GM21423 (cell line): ENCODE data around the gene CPXM1.

ENCODE experiments used
- ATAC-seq: cut with Tn5 transposase; IDR thresholded peaks from one replicate; pipeline ENCODE4 v1.9.1; 2021; ENCODE audit warnings: mild to moderate bottlenecking, moderate library complexity; ENCODE audit not compliant: unreplicated experiment

CPXM1 gene

DNA sequence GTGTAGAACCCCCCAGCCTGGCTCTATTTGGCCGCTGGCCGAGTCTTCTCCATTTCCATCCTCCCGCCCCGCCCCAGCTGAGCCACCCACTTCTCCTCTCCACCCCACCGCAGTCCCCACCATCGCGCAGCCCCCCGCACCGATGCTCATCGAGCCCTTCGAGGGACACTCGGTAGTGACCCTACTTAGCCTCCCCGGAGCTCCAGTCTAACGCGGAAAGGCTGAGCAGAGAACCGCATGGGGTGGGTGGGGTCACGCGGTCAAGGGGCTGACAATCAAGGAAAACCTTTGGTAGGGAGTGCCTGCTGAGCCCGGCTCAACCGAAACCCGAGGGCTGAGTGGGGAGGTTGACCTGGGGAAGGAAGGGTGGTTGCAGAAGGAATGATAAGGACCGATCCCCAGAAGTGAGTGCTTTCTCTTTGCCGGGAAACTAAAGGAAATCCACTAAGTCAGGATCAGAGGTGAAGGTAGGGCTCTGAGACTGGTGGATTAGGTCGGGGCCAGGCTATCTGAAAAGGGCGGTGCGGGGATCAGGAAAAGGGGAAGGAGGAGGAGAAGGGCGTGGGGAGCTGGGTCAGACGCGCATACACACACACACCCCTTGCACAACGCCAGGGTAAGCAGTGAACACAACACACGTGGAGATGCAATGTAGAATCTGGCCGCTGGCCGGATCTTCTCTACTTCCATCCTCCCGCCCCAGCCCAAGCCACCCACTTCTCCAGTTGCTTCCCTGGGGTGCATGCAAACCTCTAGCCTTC lies 49.8 kb downstream of the CPXM1 start:
- no peak for ATAC-seq

DNA sequence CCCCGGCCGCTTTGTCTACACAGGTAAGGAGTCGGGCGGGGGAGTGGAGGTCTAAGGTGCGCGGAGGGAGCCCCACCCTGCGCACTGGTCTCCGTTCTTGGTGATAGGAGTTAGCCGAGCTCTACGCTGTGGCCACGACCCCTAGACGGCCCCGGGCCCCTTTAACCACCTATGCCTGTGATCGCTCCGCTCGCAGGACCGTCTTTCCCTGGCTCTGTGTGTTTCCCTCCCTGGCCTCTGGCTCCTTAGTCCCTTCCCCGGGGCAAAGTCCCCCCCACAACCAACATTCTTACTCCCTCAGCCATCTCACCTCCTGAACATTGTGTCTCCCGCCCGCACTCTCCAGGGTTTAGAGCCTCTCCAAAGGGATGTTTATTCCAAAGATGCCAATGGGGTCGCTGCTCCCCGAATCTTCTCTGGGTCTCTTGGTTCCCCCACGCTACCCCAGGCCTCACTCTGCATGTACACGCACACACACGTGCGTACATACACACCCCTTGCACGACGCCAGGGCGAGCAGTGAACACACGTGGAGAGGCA lies 50.4 kb downstream of the CPXM1 start:
- no peak for ATAC-seq

DNA sequence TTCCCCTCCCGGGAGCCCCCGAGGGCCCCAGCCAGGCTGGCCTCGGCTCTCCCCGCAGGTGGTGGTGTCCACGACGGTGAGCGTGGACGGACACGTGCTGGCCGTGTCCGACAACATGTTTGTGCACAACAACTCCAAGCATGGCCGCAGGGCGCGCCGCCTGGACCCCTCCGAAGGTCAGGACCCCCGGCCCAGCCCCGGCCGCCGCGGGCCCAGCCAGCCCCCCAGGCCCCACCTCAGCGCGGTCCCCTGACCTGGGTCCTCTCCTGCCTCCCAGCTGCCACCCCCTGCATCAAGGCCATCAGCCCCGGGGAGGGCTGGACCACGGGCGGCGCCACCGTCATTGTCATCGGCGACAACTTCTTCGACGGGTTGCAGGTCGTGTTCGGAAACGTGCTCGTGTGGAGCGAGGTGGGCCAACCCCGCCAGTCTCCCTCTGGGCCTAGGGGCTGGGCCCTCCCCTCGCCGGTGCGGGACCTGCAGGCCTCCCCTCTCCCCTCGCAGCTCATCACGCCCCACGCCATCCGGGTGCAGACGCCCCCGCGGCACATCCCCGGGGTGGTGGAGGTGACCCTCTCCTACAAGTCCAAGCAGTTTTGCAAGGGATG lies 51.0 kb downstream of the CPXM1 start:
- ATAC-seq, result no peak

- no peak for ATAC-seq
Measured at GRCh38 chr20:2748551-2749342, 51.7 kb downstream of the CPXM1 start.

GRCh38 chr20:2747676-2748235 lies 52.7 kb downstream of the CPXM1 start:
- no peak for ATAC-seq

- no peak for ATAC-seq
Measured at GRCh38 chr20:2746636-2747265, 53.7 kb downstream of the CPXM1 start.

DNA sequence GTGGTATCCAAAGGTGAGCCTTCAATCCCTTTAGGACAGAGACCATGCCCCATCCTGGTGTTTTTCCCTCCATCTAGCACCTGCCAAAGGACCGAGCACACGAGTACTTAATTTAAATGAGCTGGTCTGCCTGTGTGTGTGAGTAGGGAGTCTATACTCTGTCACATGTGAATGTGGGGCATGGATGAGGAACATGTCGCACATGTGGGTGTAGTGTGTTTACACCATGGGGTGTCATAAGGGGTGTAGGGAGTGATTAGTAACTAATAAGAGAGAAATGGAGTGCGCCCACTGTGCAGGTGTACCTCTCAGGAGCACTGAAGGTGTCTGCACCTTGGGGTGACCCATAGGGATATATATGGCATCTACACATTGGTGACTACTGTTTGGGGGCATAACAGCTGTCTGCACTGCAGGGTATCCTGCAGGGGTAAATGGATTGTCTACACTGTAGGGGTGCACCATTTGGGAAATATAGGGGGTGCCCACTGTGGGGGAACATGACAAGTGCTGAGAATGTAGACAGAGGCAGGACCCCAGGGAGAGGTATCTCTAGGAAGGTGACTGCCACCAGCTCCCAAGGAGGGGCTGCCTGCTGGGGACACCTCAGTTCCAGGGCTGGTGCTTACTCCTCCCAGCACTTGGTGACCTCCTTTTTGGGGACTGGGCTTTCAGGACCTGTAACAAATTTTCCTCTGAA lies 54.3 kb downstream of the CPXM1 start:
- no peak for ATAC-seq

DNA sequence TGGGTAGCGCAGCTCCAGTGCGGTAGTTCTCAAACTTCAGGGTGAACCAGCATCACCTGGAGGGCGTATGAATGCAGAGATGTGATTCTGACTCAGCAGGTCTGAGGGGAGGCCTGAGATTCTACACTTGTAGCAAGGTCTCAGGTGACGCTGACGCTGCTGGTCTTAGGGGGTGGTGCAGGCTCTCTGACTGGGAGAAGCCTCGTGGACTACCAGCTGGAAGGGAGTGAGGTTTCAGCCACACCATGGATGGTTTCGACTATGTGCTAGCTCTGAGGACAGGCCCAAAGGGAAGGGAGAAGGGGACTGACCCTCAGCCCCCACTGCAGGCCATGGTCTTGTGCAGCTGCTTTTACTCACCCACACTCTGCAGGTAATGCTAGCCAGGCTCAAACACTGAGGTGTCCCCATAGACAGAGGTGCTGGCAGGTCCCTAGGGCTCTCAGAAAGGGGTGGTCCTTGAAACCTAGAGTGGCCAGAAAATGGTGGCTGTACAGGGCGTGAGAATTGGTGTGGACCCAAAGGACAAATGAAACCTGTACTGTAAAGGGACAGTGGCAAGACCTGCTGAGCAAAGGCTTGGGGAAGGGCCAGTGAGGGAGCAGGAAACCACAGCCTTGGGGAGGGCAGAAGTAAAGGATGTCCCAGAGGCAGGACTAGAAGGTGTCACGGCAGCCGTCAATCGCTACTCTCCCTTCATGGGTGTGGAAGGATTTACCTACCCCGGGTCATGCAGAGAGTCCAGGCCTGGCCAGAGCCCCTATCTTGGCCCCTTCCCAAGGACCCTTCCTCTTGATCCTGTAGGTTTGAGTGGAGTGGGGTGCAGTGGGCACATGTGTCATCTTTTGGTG lies 55.1 kb downstream of the CPXM1 start:
- no peak for ATAC-seq
